Neutrophil (primary cell): ENCODE data around the gene CFAP221.

Source experiments
- H3K27ac ChIP-seq: fragments of 200-600 bp; sonication (generic); 2 replicates; pipeline ENCODE4 v1.5.1; 2016; ENCODE audit warnings: mild to moderate bottlenecking, moderate library complexity
- H3K27me3 ChIP-seq: fragments of 200-600 bp; sonication (generic); 2 replicates; pipeline ENCODE4 v1.6.0; 2016; ENCODE audit warnings: mild to moderate bottlenecking
- H3K36me3 ChIP-seq: fragments of 200-600 bp; sonication (generic); 2 replicates; pipeline ENCODE4 v1.5.1; 2017
- H3K4me1 ChIP-seq, 2 experiments: fragments of 200-600 bp in 1 of 2; sonication (generic) in 1 of 2; 1 replicate in 1 of 2; 2 replicates in 1 of 2; pipeline versions ENCODE4 v1.5.1 to v1.6.1; 2013 to 2016; ENCODE audit warnings: low read depth in 1 of 2, low read length in 1 of 2, mild to moderate bottlenecking in 1 of 2, moderate library complexity in 1 of 2; ENCODE audit not compliant: control insufficient read depth in 1 of 2, insufficient read depth in 1 of 2
- H3K4me3 ChIP-seq, 2 experiments: fragments of 200-600 bp in 1 of 2; sonication (generic) in 1 of 2; 1 replicate in 1 of 2; 2 replicates in 1 of 2; pipeline ENCODE4 v1.5.1; 2013 to 2016; ENCODE audit warnings: low read depth in 1 of 2, low read length in 1 of 2, mild to moderate bottlenecking in 1 of 2, moderate library complexity in 1 of 2
- H3K9me3 ChIP-seq: fragments of 200-600 bp; sonication (generic); 2 replicates; pipeline ENCODE4 v1.5.1; 2016
- CTCF ChIP-seq: fragments of 200-600 bp; sonication (generic); IDR thresholded peaks from 2 replicates; pipeline ENCODE4 v1.5.1; 2016; ENCODE audit warnings: antibody characterized with exemption

The CFAP221 gene

DNA sequence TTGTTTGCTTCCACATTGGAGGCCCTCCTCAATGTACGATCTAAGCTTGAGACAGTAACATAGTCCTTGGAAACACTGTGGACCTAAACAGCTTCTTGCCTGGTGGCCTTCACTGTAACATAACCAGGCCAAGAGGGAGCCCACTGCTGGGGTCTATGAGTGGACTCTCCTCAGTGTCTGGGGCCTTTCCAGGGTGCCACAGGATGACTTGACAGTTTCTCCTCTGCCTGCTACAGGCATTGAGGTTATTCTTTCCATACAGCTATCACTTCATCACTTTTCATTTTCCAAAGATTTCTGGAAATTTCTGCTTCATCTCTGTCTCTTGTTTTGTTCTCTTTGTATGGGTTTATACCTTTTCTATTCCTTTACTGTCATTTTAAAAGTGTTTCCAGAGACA is 31.3 kb upstream of the CFAP221 start:
- H3K27me3 ChIP-seq, result peaks cover 27% of the 10 kb centered on the region
- no peak overlapping the region for H3K4me3 ChIP-seq
- no peak for TF ChIP-seq CTCF
- no peaks in the 10 kb centered on the region for H3K9me3 ChIP-seq
- no peak overlapping the region for H3K27ac ChIP-seq
- no peaks in the 10 kb centered on the region for H3K36me3 ChIP-seq
- no peaks in the 10 kb centered on the region for H3K4me1 ChIP-seq

DNA sequence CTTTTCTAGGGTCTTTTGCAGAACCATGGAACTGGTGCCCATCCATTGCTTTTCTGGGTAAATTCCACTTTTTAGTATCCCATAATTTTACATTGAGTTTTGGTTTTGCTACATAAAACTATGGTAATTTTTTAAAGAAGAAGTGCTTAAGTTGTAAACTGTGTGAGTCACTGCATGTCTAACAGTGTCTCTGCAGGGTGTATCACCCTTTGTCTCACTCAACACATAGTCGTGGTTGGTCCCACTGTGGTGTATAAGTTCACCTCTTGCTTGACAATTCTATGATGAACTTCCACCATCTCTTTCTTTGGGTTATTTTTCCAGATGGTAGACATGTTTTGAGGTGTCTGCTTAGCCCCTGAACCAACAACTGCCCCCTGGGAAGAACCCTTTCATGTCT is 30.4 kb upstream of the CFAP221 start:
- no peak for TF ChIP-seq CTCF
- no peaks in the 10 kb centered on the region for H3K36me3 ChIP-seq
- H3K4me1 ChIP-seq, result no peaks in the 10 kb centered on the region
- no peak overlapping the region for H3K27ac ChIP-seq
- H3K9me3 ChIP-seq, result no peaks in the 10 kb centered on the region
- peaks cover 25% of the 10 kb centered on the region for H3K27me3 ChIP-seq
- no peak overlapping the region for H3K4me3 ChIP-seq

DNA sequence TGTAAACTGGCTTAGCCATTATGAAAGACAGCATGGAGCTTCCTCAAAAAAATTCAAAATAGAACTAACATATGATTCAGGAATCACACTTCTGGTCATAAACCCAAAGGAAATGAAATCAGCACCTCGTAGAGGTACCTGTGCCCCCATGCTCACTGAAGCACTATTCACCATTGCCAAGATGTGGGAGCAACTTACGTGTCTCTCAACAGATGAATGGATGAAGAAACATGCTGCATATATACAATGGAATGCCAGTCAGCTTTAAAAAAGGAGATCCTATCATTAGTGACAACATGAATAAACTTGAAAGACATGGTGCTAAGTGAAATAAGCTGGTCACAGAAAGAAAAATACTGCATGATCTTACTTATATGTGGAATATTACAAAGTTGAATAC is 28.1 kb upstream of the CFAP221 start:
- Histone ChIP-seq H3K27ac (no peak overlapping the region), H3K36me3 (no peaks in the 10 kb centered on the region), H3K4me3 (no peak overlapping the region), H3K4me1 (no peaks in the 10 kb centered on the region), H3K27me3 (peaks cover 25% of the 10 kb centered on the region), H3K9me3 (no peaks in the 10 kb centered on the region)
- no peak for TF ChIP-seq CTCF

GRCh38 chr2:119517433-119517832 is 26.8 kb upstream of the CFAP221 start:
- Histone ChIP-seq H3K4me3 (no peak overlapping the region), H3K9me3 (no peaks in the 10 kb centered on the region), H3K36me3 (no peaks in the 10 kb centered on the region), H3K27me3 (peaks cover 38% of the 10 kb centered on the region), H3K4me1 (no peaks in the 10 kb centered on the region), H3K27ac (no peak overlapping the region)
- no peak for TF ChIP-seq CTCF

DNA sequence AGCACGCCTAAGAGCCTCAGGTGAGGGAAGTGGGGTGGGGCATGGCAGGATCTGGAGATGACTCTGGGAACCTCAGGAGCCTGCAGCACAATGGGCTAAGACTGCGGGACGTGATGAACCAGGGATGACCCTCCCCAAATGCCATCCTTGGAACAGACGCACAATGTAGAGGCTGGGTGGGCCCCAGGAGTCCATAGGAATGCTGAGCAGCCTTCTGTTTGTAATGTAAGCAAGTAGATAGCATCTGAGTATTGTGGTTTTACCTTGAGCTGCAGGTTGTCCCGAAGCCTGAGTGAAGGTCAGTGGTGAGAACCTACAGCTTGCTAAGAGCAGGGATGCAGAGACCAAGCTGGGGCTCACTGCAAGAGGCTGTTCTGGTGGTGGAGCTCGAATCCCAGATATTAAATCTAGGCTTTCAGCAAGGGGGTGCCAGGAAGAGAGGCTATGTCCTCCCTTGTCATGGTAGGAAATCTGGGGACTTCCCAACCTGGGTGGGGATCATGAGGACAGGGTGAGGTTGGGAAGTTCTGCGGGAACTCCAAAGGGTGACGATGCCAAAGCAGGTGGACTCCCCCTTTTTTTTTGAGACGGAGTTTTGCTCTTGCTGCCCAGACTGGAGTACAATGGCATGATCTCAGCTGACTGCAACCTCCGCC is 25.7 kb upstream of the CFAP221 start:
- TF ChIP-seq CTCF, result no peak
- H3K4me3 ChIP-seq, result no peak overlapping the region
- no peaks in the 10 kb centered on the region for H3K36me3 ChIP-seq
- H3K27ac ChIP-seq, result no peak overlapping the region
- H3K4me1 ChIP-seq, result no peaks in the 10 kb centered on the region
- peaks cover 49% of the 10 kb centered on the region for H3K27me3 ChIP-seq
- no peaks in the 10 kb centered on the region for H3K9me3 ChIP-seq

- peaks cover 51% of the 10 kb centered on the region for H3K27me3 ChIP-seq
- H3K36me3 ChIP-seq, result no peaks in the 10 kb centered on the region
- no peaks in the 10 kb centered on the region for H3K4me1 ChIP-seq
- no peaks in the 10 kb centered on the region for H3K9me3 ChIP-seq
- no peak overlapping the region for H3K27ac ChIP-seq
- H3K4me3 ChIP-seq, result no peak overlapping the region
- no peak for TF ChIP-seq CTCF
Measured at GRCh38 chr2:119519057-119519408, 25.2 kb upstream of the CFAP221 start.
